ENCODE measurements around the gene C6orf47. TPM values are rescaled to one million over a fixed set of nuclear protein-coding genes. Genes with fewer than 3 reads are reported as not detected.

C6orf47 gene
- polyA plus RNA-seq, 1 donor from 2014 or later = 17.2 TPM

GRCh38 chr6:31687321-31687720, 26.7 kb upstream of the C6orf47 start:
- no peaks in the 10 kb centered on the region for H3F3A ChIP-seq (ENCODE audit: insufficient read depth, low read length, poor library complexity, severe bottlenecking)
- no peak overlapping the region for H3K4me3 ChIP-seq (ENCODE audit: low read length)
- no peak overlapping the region for H3K27ac ChIP-seq (ENCODE audit: low read length)
- H3K9ac ChIP-seq (ENCODE audit: low read length) = no peak overlapping the region
- no peaks in the 10 kb centered on the region for H3K27me3 ChIP-seq (ENCODE audit: insufficient read depth, low read depth, low read length)
- H3K4me2 ChIP-seq (ENCODE audit: low read length) = no peak overlapping the region
- H3K9me3 ChIP-seq (ENCODE audit: low read length) = no peaks in the 10 kb centered on the region
- no peaks in the 10 kb centered on the region for H3K9me2 ChIP-seq (ENCODE audit: insufficient read depth, low read length)
- no peaks in the 10 kb centered on the region for H4K20me1 ChIP-seq (ENCODE audit: insufficient read depth)
- peaks cover 4% of the 10 kb centered on the region for H3K36me3 ChIP-seq (ENCODE audit: insufficient read depth, low read length)
- H2AFZ ChIP-seq (ENCODE audit: low read depth, low read length) = no peak overlapping the region
- no peaks in the 10 kb centered on the region for H3K79me2 ChIP-seq (replicated peaks; ENCODE audit: insufficient read depth, low read length)
- TF ChIP-seq EZH2 (IDR thresholded peaks at IDR 0.05; ENCODE audit: borderline replicate concordance, insufficient read depth, low read length, poor library complexity, severe bottlenecking) = no peak
- no peak for TF ChIP-seq EP300 (conservative IDR thresholded peaks at IDR 0.05; ENCODE audit: poor library complexity, severe bottlenecking)
- TF ChIP-seq CTCF (IDR thresholded peaks at IDR 0.05; ENCODE audit: poor library complexity, severe bottlenecking) = no peak
- no peak for TF ChIP-seq POLR2AphosphoS5 (IDR thresholded peaks at IDR 0.05)
- no peak for TF ChIP-seq MXI1 (conservative IDR thresholded peaks at IDR 0.05; ENCODE audit: poor library complexity, severe bottlenecking)
- no peak for TF ChIP-seq RAD21 (conservative IDR thresholded peaks at IDR 0.05)
- TF ChIP-seq SMC3 (conservative IDR thresholded peaks at IDR 0.05; ENCODE audit: poor library complexity) = no peak

GRCh38 chr6:31686483-31686882, 25.9 kb upstream of the C6orf47 start:
- Histone ChIP-seq H4K20me1 (ENCODE audit: insufficient read depth) (no peaks in the 10 kb centered on the region), H3K9me2 (ENCODE audit: insufficient read depth, low read length) (no peaks in the 10 kb centered on the region), H3K36me3 (ENCODE audit: insufficient read depth, low read length) (peaks cover 4% of the 10 kb centered on the region), H3K27ac (ENCODE audit: low read length) (no peak overlapping the region), H3K9ac (ENCODE audit: low read length) (no peak overlapping the region), H3K27me3 (ENCODE audit: insufficient read depth, low read depth, low read length) (no peaks in the 10 kb centered on the region), H3F3A (ENCODE audit: insufficient read depth, low read length, poor library complexity, severe bottlenecking) (no peaks in the 10 kb centered on the region), H3K79me2 (replicated peaks; ENCODE audit: insufficient read depth, low read length) (no peaks in the 10 kb centered on the region), H2AFZ (ENCODE audit: low read depth, low read length) (no peak overlapping the region), H3K4me2 (ENCODE audit: low read length) (no peak overlapping the region), H3K9me3 (ENCODE audit: low read length) (no peaks in the 10 kb centered on the region), H3K4me3 (ENCODE audit: low read length) (no peak overlapping the region)
- TF ChIP-seq EZH2 (IDR thresholded peaks at IDR 0.05; ENCODE audit: borderline replicate concordance, insufficient read depth, low read length, poor library complexity, severe bottlenecking) = no peak
- TF ChIP-seq SMC3 (conservative IDR thresholded peaks at IDR 0.05; ENCODE audit: poor library complexity) = no peak
- TF ChIP-seq REST (IDR thresholded peaks at IDR 0.05; ENCODE audit: borderline replicate concordance) = no peak
- no peak for TF ChIP-seq TAF1 (IDR thresholded peaks at IDR 0.05; ENCODE audit: low read depth)
- no peak for TF ChIP-seq MXI1 (conservative IDR thresholded peaks at IDR 0.05; ENCODE audit: poor library complexity, severe bottlenecking)
- no peak for TF ChIP-seq RAD21 (conservative IDR thresholded peaks at IDR 0.05)
- TF ChIP-seq EP300 (conservative IDR thresholded peaks at IDR 0.05; ENCODE audit: poor library complexity, severe bottlenecking) = no peak
- TF ChIP-seq POLR2AphosphoS5 (IDR thresholded peaks at IDR 0.05) = no peak
- no peak for TF ChIP-seq CTCF (IDR thresholded peaks at IDR 0.05; ENCODE audit: poor library complexity, severe bottlenecking)

All from neural cell (in vitro differentiated cells).